B cell (primary cell): ENCODE data around the gene SLC9A9.

Experiments used
- EZH2 ChIP-seq: IDR thresholded peaks from 2 replicates; pipeline ENCODE4 v1.6.1; 2012; ENCODE audit warnings: borderline replicate concordance, low read depth, mild to moderate bottlenecking, moderate library complexity, low read length; ENCODE audit not compliant: insufficient read depth, poor library complexity, severe bottlenecking
- TF ChIP-seq, protein P1 (sequence below): fragments of 200-600 bp; IDR thresholded peaks from one replicate; pipeline ENCODE4 v1.8.0; 2022; ENCODE audit warnings: antibody characterized with exemption, mild to moderate bottlenecking

- TF ChIP-seq, protein P1, sequence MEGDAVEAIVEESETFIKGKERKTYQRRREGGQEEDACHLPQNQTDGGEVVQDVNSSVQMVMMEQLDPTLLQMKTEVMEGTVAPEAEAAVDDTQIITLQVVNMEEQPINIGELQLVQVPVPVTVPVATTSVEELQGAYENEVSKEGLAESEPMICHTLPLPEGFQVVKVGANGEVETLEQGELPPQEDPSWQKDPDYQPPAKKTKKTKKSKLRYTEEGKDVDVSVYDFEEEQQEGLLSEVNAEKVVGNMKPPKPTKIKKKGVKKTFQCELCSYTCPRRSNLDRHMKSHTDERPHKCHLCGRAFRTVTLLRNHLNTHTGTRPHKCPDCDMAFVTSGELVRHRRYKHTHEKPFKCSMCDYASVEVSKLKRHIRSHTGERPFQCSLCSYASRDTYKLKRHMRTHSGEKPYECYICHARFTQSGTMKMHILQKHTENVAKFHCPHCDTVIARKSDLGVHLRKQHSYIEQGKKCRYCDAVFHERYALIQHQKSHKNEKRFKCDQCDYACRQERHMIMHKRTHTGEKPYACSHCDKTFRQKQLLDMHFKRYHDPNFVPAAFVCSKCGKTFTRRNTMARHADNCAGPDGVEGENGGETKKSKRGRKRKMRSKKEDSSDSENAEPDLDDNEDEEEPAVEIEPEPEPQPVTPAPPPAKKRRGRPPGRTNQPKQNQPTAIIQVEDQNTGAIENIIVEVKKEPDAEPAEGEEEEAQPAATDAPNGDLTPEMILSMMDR: no peak
- TF ChIP-seq EZH2: no peak
These were observed 382.6 kb downstream of the SLC9A9 start for GRCh38 chr3:143465666-143466065.
